CD1c-positive myeloid dendritic cell (primary cell): ENCODE results near the gene ZBED6.

ENCODE experiments used
- DNase-seq: peaks from one replicate; pipeline ENCODE4 v3.0.0-alpha.2; 2016; ENCODE audit errors: extremely low spot score

ZBED6 gene

DNA sequence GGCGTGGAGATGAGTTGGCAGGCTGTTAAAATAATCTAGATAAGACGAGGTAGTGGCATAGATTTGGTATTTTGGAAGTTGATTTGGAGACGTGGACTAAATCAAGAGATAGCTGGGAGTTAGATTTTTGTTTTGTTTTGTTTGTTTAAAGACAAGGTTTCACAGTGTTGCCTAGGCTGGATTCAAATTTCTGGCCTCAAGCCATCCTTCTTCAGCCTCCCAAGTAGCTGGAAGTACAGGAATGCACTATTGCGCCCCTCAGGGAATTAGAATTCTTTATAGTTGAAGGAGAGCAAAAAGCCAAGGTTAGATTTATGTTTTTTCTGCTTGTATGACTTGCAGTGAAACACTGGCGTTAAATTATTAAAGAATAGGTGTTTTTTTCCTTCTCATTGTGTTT lies 43.7 kb downstream of the ZBED6 start:
- DNase-seq = no peak

DNA sequence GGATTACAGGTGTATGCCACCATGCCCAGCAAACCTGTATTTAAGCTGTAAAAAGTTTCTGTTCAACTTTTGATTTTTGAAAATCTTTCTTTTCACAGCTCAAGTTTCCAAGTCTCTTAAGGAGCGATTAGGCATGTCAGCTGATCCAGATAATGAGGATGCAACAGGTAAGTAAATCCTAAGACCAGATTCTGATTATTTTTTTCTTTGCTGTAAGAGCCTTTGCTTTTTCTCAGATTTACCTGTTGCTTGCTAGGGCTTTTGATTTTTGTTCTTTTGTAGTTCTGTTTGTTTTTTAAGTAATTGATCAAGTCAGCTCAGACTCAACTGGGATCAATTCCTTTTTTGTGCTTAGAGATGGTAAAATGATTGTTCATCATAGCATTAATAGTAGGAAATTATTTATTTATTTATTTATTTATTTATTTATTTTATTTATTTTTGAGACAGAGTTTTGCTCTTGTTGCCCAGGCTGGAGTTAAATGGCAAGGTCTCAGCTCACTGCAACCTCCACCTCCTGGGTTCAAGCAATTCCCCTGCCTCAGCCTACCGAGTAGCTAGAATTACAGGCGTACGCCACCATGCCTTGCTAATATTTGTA lies 44.9 kb downstream of the ZBED6 start:
- DNase-seq = no peak

DNA sequence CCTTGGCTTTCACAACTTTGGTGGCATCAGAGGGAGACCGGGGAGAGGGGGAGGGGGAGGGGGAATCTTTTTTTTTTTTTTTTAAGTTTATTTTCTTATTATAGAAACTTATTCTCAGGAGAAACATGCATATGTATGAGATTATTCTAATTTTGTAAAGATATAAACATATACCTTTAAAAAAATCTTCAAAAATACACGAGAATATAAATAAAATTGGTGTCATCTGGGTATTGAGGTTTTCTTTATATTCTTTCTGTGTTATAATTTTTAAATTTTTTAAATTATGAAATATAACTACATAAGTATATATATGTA lies 47.1 kb downstream of the ZBED6 start:
- DNase-seq = no peak

DNA sequence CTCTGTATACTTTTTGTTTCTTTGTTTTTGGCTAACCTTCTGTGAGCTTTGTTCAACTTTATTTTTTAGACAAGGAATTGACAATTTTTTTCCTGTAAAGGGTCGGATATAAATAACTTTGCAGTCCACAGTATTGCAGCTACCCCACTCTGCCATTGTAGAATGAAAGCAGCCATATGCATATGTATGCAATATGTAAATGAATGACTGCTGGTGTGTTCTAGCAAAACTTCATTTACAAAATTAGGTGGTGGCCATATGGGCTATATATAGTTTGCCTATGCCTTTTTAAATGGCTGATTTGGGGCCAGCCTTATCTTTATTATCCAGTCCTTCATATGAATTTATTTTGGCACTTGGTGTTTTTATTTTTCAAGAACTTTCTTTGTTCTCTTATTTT lies 48.0 kb downstream of the ZBED6 start:
- DNase-seq = no peak
